HEK293 (cell line): ENCODE measurements around the gene ZNF32.

Experiments used
- CTCF ChIP-seq: fragments of 450-650 bp; formaldehyde crosslinking; IDR thresholded peaks from 2 replicates; pipeline ENCODE4 v1.5.1; 2016; ENCODE audit warnings: missing biosample characterization, missing genetic modification characterization
- KLF7 ChIP-seq: fragments of 450-650 bp; formaldehyde crosslinking; IDR thresholded peaks from 2 replicates; pipeline ENCODE4 v1.5.1; 2016; ENCODE audit warnings: missing biosample characterization, missing genetic modification characterization, borderline replicate concordance
- MZF1 ChIP-seq: fragments of 450-650 bp; formaldehyde crosslinking; IDR thresholded peaks from 2 replicates; pipeline ENCODE4 v1.5.1; 2017; ENCODE audit warnings: missing biosample characterization, missing genetic modification characterization, borderline replicate concordance
- ZBTB8A ChIP-seq: fragments of 450-650 bp; formaldehyde crosslinking; IDR thresholded peaks from 2 replicates; pipeline ENCODE4 v1.5.1; 2016; ENCODE audit warnings: missing biosample characterization, missing genetic modification characterization
- ZNF837 ChIP-seq: fragments of 450-650 bp; formaldehyde crosslinking; IDR thresholded peaks from 2 replicates; pipeline ENCODE4 v1.5.1; 2016; ENCODE audit warnings: missing biosample characterization, missing genetic modification characterization

- TF ChIP-seq CTCF (tag by site-specific recombination) = no peak
- TF ChIP-seq ZBTB8A (tag by site-specific recombination) = no peak
- TF ChIP-seq KLF7 (tag by site-specific recombination) = no peak
- TF ChIP-seq MZF1 (tag by site-specific recombination) = no peak
- TF ChIP-seq ZNF837 (tag by site-specific recombination) = no peak
Measured at GRCh38 chr10:43594944-43595589, 53.6 kb downstream of the ZNF32 start.
